K562 (cell line): ENCODE data around the gene CRNKL1. TPM values are rescaled to one million over a fixed set of nuclear protein-coding genes. Genes with fewer than 3 reads are reported as not detected.

ENCODE experiments used
- ATAC-seq: fragments of 200-7000 bp; cut with Tn5 transposase; 3 replicates; pipeline ENCODE4 v1.9.1; 2020; ENCODE audit warnings: moderate library complexity
- BruUV-seq: library from RNA; stranded (reverse); fragments of 400-500 nt; replicated peaks from 2 replicates; lab custom pipeline; 2021; lab: Mats Ljungman, UMichigan
- CTCF ChIA-PET: fragments of 300-600 bp; formaldehyde crosslinking; extraction: SDS; loops from one replicate; lab custom pipeline; 2021; ENCODE audit warnings: low intra/inter-chr PET ratio; lab: Yijun Ruan, JAX
- POLR2A ChIA-PET: fragments of 300-600, 350-650 bp; sonication (Branson Sonifier 250); formaldehyde crosslinking; extraction: SDS; loops from one replicate; lab custom pipeline; 2021; ENCODE audit warnings: antibody characterized with exemption, inconsistent platforms; lab: Yijun Ruan, JAX
- DNase-seq, 4 experiments: peaks; one replicate each; pipeline versions ENCODE4 v3.0.0 to v3.0.0-alpha.2; 2011 to 2018; ENCODE audit warnings: low spot score in 3 of 4, mixed read lengths in 3 of 4; ENCODE audit errors: extremely low read depth in 1 of 4
- FAIRE-seq: peaks from 2 replicates; lab custom pipeline; 2011; peaks lifted over from hg19 to GRCh38; lab: Jason Lieb, UNC
- H2AFZ ChIP-seq: 2 replicates; pipeline ENCODE4 v1.6.0; 2011; ENCODE audit warnings: low read depth, low read length, control low read depth, inconsistent platforms
- H3K27ac ChIP-seq: fragments of 200-600 bp; 3 replicates; pipeline ENCODE4 v1.8.0; 2011; ENCODE audit warnings: low read depth, mild to moderate bottlenecking, control low read depth, inconsistent platforms, low read length, moderate library complexity, mixed read lengths; ENCODE audit errors: extremely low read depth
- H3K27me3 ChIP-seq, 2 experiments: fragments of 300-600 bp in 1 of 2; 2 replicates in 1 of 2; 3 replicates in 1 of 2; pipeline versions ENCODE4 v1.6.0 to v1.8.0; 2011; ENCODE audit warnings: inconsistent platforms in 2 of 2, low read length in 2 of 2, mild to moderate bottlenecking in 1 of 2, mixed read lengths in 1 of 2, moderate library complexity in 1 of 2; ENCODE audit not compliant: control insufficient read depth in 2 of 2, insufficient read depth in 2 of 2
- H3K36me3 ChIP-seq: fragments of 300-600 bp; 3 replicates; pipeline ENCODE4 v1.8.0; 2011; ENCODE audit warnings: mild to moderate bottlenecking, low read length, inconsistent platforms; ENCODE audit not compliant: control insufficient read depth, insufficient read depth
- H3K4me1 ChIP-seq, 2 experiments: fragments of 200-600 bp in 1 of 2; replicated peaks in 1 of 2; 2 replicates in 1 of 2; 3 replicates in 1 of 2; pipeline versions ENCODE4 v1.5.1 to v1.8.0; 2011; ENCODE audit warnings: inconsistent platforms in 2 of 2, low read length in 2 of 2, mild to moderate bottlenecking in 1 of 2, mixed read lengths in 1 of 2, moderate library complexity in 1 of 2; ENCODE audit not compliant: control insufficient read depth in 2 of 2, insufficient read depth in 2 of 2
- H3K4me2 ChIP-seq: 2 replicates; pipeline ENCODE4 v1.6.1; 2011; ENCODE audit warnings: low read length, control low read depth, inconsistent platforms, mixed read lengths; ENCODE audit not compliant: insufficient read depth
- H3K4me3 ChIP-seq: fragments of 200-600 bp; sonication (generic), shearing (Covaris generic); 2 replicates; pipeline ENCODE4 v1.5.1; 2016; ENCODE audit warnings: control low read depth, inconsistent platforms
- H3K79me2 ChIP-seq: fragments of 200-600 bp; 3 replicates; pipeline ENCODE4 v1.8.0; 2011; ENCODE audit warnings: low read length, inconsistent platforms; ENCODE audit not compliant: control insufficient read depth, insufficient read depth
- H3K9ac ChIP-seq, 2 experiments: 2 replicates each; pipeline versions ENCODE4 v1.6.0 to v1.6.1; 2011; ENCODE audit warnings: low read depth in 2 of 2, low read length in 2 of 2, control low read depth in 1 of 2, inconsistent platforms in 1 of 2, mild to moderate bottlenecking in 1 of 2, mixed read lengths in 1 of 2; ENCODE audit not compliant: insufficient read depth in 1 of 2
- H3K9me1 ChIP-seq: one replicate; pipeline ENCODE4 v1.6.0; 2011; ENCODE audit warnings: inconsistent platforms, mild to moderate bottlenecking, low read length, moderate library complexity; ENCODE audit not compliant: control insufficient read depth, insufficient read depth
- H3K9me3 ChIP-seq: replicated peaks from 2 replicates; pipeline ENCODE4 v1.5.1; 2011; ENCODE audit warnings: low read depth, low read length, inconsistent platforms; ENCODE audit not compliant: control insufficient read depth, insufficient read depth
- H4K20me1 ChIP-seq: replicated peaks from 2 replicates; pipeline ENCODE4 v1.6.1; 2011; ENCODE audit warnings: low read length, inconsistent platforms, mixed read lengths; ENCODE audit not compliant: control insufficient read depth, insufficient read depth
- ZNF436 ChIP-seq: fragments of 250-450, 450-650 bp; sonication (Bioruptor Pico); formaldehyde crosslinking; IDR thresholded peaks from 2 replicates; pipeline ENCODE4 v1.7.0; 2020; ENCODE audit warnings: mild to moderate bottlenecking
- WGBS: fragments of 100-300 bp; shearing (Covaris generic); methylation state at CpG from one replicate; pipeline ENCODE4 v1.1.6; 2016; ENCODE audit warnings: low coverage, mixed read lengths; ENCODE audit not compliant: insufficient coverage; ENCODE audit errors: missing lambda C conversion rate; 5-methylcytosine and 5-hydroxymethylcytosine counted together
- in situ Hi-C: fragments of 300-500 bp; cut with MboI; formaldehyde crosslinking; loops from 4 replicates; pipeline ENCODE4 v1.15.0; 2018; ENCODE audit warnings: inconsistent platforms, mixed read lengths
- intact Hi-C: fragments of 100-400 bp; cut with micrococcal nuclease; formaldehyde crosslinking; loops from 2 replicates; pipeline ENCODE4 v1.14.2; 2022
- polyA plus RNA-seq, 8 experiments: library from polyadenylated mRNA; depleted of rRNA in 4 of 8; stranded (reverse) in 5 of 8; unstranded in 3 of 8; fragments of >200 nt; fragmentation: Nextera tagmentation in 2 of 8; fragmentation: Illumina TruSeq in 1 of 8; extraction: Ambion mirVana in 2 of 8; extraction: Trizol in 1 of 8; gene quantifications; 2 replicates each; pipeline versions ENCODE4 v1.2.1 to v1.2.3, GENCODE V29; 2011 to 2014; ENCODE audit warnings: inconsistent platforms in 1 of 8, missing spikeins in 1 of 8
- total RNA-seq, 7 experiments: library from RNA; depleted of rRNA in 6 of 7; stranded (reverse); fragments of >200 nt in 6 of 7; fragmentation: Illumina TruSeq in 2 of 7; extraction: Trizol in 2 of 7; gene quantifications; 2 replicates each; pipeline versions ENCODE4 v1.2.1 to v1.2.3, GENCODE V29; 2011 to 2021; ENCODE audit warnings: low replicate concordance in 1 of 7

The CRNKL1 gene
- total and polyA plus RNA-seq, 9 of the 15 experiments (the other 6 are each of a cell fraction or from before 2014, with no cell fraction given), result 8.1 to 17.0 (median 11.7) TPM

DNA sequence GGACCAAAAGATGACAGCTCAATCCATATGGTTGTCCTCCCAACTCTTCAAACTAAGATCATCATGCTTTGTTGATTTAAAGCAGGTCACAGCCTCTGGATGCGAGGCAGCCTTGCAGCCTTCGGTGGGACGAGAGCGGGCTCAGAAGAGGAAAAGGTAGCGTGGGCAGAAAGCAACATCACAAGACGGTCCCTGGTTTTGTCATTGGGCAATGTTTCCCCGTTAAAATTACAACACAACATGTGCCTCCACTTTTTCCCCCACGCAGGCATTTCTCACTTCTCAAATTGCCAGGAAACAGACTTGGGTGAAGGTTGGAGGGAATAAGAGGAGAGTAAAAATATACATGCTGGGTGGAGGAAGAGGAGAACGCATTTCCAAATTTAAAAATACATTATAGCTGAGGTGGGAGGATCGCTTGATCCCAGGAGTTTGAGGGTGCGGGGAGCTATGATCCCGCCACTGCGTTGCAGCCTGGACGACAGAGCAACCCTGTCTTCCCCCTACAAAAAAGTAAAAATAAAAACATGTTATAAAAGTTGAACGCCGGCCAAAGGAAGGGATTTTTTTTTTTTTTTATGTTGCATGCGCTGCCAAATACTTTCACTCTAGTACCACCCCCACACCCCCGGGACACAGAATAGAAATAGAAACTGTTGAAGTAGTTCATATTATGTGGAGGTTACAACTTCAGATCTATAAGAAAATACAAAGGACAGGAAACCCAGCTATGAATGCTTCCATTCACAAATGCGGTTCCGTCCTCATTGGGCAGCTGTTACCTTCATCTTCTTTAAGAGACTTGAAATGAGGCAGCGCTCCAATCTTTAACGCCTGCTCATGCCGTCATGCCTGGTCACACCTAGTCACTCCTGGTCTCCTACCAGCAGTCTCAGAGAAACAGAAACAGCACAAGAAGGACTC lies 49.0 kb downstream of the CRNKL1 start:
- in situ Hi-C loops, result no loop called here
- no peaks in the 10 kb centered on the region for H3K9me3 ChIP-seq
- no TSS peak for BruUV-seq
- H4K20me1 ChIP-seq, result no peaks in the 10 kb centered on the region
- CTCF ChIA-PET, result interaction anchor here (0.6 kb wide), 1 partner anchor 14 kb away, joined by 3 read pairs; the partner anchor contains the start of gene NAA20
- POLR2A ChIA-PET, result no interaction called here
- H3K9me1 ChIP-seq, result no peaks in the 10 kb centered on the region
- ATAC-seq (no peak), DNase-seq (no peak), FAIRE-seq (no peak)
- H3K36me3 ChIP-seq, result no peaks in the 10 kb centered on the region
- H3K27me3 ChIP-seq, result peaks cover 9 to 38% of the 10 kb centered on the region in 2 experiments; a peak in 3 of 5 replicates
- H3K27ac ChIP-seq, result no peak overlapping the region
- no peak overlapping the region for H2AFZ ChIP-seq
- peaks cover 0 to 4% of the 10 kb centered on the region in 2 experiments; a peak in 2 of 5 replicates for H3K4me1 ChIP-seq
- no peak overlapping the region for H3K9ac ChIP-seq
- intact Hi-C loops, result no loop called here
- no peaks in the 10 kb centered on the region for H3K79me2 ChIP-seq
- no peak overlapping the region for H3K4me2 ChIP-seq
- no peak overlapping the region for H3K4me3 ChIP-seq
- TF ChIP-seq ZNF436 (CRISPR knock-in tag), result no peak
- WGBS, result 10% methylated on average over 15 of the region's 23 CpGs
